Measurements from ENCODE around the gene SPHK2. TPM values are rescaled to one million over a fixed set of nuclear protein-coding genes. Genes with fewer than 3 reads are reported as not detected.

The SPHK2 gene
- total RNA-seq, 1 donor from 2014 or later, result 13.0 TPM

GRCh38 chr19:48644839-48645619, 25.7 kb downstream of the SPHK2 start:
- H3K4me3 ChIP-seq (ENCODE audit: low read depth, low read length), result peak overlapping the region; percentile 75
- DNase-seq (ENCODE audit: low read depth), result no peak
- no peak for TF ChIP-seq CTCF (conservative IDR thresholded peaks at IDR 0.05; ENCODE audit: low read depth, low read length)

GRCh38 chr19:48645620-48646000, 26.3 kb downstream of the SPHK2 start:
- no peak for TF ChIP-seq CTCF (conservative IDR thresholded peaks at IDR 0.05; ENCODE audit: low read depth, low read length)
- peak overlapping the region; percentile 75 for H3K4me3 ChIP-seq (ENCODE audit: low read depth, low read length)
- no peak for DNase-seq (ENCODE audit: low read depth)

GRCh38 chr19:48646001-48646721, 26.9 kb downstream of the SPHK2 start, which contains the start of gene CA11:
TSS of gene CA11 (minus strand) at chr19:48646187. CDS start at chr19:48645632, 555 bp downstream.
- no peak for DNase-seq (ENCODE audit: low read depth)
- peak; percentile 72 for TF ChIP-seq CTCF (conservative IDR thresholded peaks at IDR 0.05; ENCODE audit: low read depth, low read length)
- H3K4me3 ChIP-seq (ENCODE audit: low read depth, low read length), result peak within 1 kb of the TSS; percentile 75

- peak overlapping the region; percentile 75 for H3K4me3 ChIP-seq (ENCODE audit: low read depth, low read length)
- no peak for DNase-seq (ENCODE audit: low read depth)
- no peak for TF ChIP-seq CTCF (conservative IDR thresholded peaks at IDR 0.05; ENCODE audit: low read depth, low read length)
These were observed 27.5 kb downstream of the SPHK2 start for GRCh38 chr19:48646722-48647216.

- no peak for DNase-seq (ENCODE audit: low read depth)
- no peak for TF ChIP-seq CTCF (conservative IDR thresholded peaks at IDR 0.05; ENCODE audit: low read depth, low read length)
- H3K4me3 ChIP-seq (ENCODE audit: low read depth, low read length), result no peak overlapping the region
These were observed 28.8 kb downstream of the SPHK2 start for GRCh38 chr19:48648134-48648533.

GRCh38 chr19:48650974-48651682, 31.8 kb downstream of the SPHK2 start:
- H3K4me3 ChIP-seq (ENCODE audit: low read depth, low read length), result no peak overlapping the region
- no peak for DNase-seq (ENCODE audit: low read depth)
- TF ChIP-seq CTCF (conservative IDR thresholded peaks at IDR 0.05; ENCODE audit: low read depth, low read length), result no peak

Measured in epithelial cell of proximal tubule (primary cell).